RWPE2 (cell line): ENCODE measurements around the gene SEPTIN5.

ENCODE experiments used
- ATAC-seq: fragments of 200-7000 bp; cut with Tn5 transposase; 3 replicates; pipeline ENCODE4 v1.9.1; 2021; ENCODE audit warnings: low read depth
- DNase-seq: peaks from one replicate; pipeline ENCODE4 v3.0.0-alpha.2; 2020; ENCODE audit warnings: low spot score
- H3K27ac ChIP-seq: fragments of 450-650 bp; 2 replicates; pipeline ENCODE4 v1.5.1; 2017; ENCODE audit warnings: mild to moderate bottlenecking; ENCODE audit not compliant: poor library complexity, severe bottlenecking
- H3K27me3 ChIP-seq: fragments of 250-450 bp; sonication (Bioruptor Pico); 2 replicates; pipeline ENCODE4 v1.5.1; 2021; ENCODE audit warnings: mild to moderate bottlenecking, moderate library complexity; ENCODE audit not compliant: insufficient read depth, poor library complexity, severe bottlenecking
- H3K36me3 ChIP-seq: fragments of 250-450 bp; sonication (Bioruptor Pico); 2 replicates; pipeline ENCODE4 v1.5.1; 2020; ENCODE audit warnings: low read depth, mild to moderate bottlenecking, moderate library complexity
- H3K4me1 ChIP-seq: fragments of 250-450 bp; sonication (Bioruptor Pico); 2 replicates; pipeline ENCODE4 v1.5.1; 2021; ENCODE audit warnings: mild to moderate bottlenecking, moderate library complexity; ENCODE audit not compliant: insufficient read depth, poor library complexity, severe bottlenecking
- H3K4me3 ChIP-seq: fragments of 250-450 bp; sonication (Bioruptor Pico); 2 replicates; pipeline ENCODE4 v1.5.1; 2021; ENCODE audit warnings: mild to moderate bottlenecking, moderate library complexity; ENCODE audit not compliant: severe bottlenecking
- H3K9me3 ChIP-seq: fragments of 250-450 bp; sonication (Bioruptor Pico); 2 replicates; pipeline ENCODE4 v1.5.1; 2021; ENCODE audit warnings: mild to moderate bottlenecking, moderate library complexity; ENCODE audit not compliant: severe bottlenecking
- TF ChIP-seq, protein P1 (sequence below): fragments of 450-650 bp; IDR thresholded peaks from one replicate; pipeline ENCODE4 v1.5.1; 2017; ENCODE audit warnings: mild to moderate bottlenecking, moderate library complexity; ENCODE audit not compliant: poor library complexity, severe bottlenecking

Gene SEPTIN5

GRCh38 chr22:19734163-19734562, 19.9 kb downstream of the SEPTIN5 start:
- TF ChIP-seq, protein P1, sequence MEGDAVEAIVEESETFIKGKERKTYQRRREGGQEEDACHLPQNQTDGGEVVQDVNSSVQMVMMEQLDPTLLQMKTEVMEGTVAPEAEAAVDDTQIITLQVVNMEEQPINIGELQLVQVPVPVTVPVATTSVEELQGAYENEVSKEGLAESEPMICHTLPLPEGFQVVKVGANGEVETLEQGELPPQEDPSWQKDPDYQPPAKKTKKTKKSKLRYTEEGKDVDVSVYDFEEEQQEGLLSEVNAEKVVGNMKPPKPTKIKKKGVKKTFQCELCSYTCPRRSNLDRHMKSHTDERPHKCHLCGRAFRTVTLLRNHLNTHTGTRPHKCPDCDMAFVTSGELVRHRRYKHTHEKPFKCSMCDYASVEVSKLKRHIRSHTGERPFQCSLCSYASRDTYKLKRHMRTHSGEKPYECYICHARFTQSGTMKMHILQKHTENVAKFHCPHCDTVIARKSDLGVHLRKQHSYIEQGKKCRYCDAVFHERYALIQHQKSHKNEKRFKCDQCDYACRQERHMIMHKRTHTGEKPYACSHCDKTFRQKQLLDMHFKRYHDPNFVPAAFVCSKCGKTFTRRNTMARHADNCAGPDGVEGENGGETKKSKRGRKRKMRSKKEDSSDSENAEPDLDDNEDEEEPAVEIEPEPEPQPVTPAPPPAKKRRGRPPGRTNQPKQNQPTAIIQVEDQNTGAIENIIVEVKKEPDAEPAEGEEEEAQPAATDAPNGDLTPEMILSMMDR = no peak
- Histone ChIP-seq H3K36me3 (no peaks in the 10 kb centered on the region), H3K9me3 (no peaks in the 10 kb centered on the region), H3K4me3 (no peak overlapping the region), H3K4me1 (no peaks in the 10 kb centered on the region), H3K27me3 (no peaks in the 10 kb centered on the region), H3K27ac (no peak overlapping the region)
- ATAC-seq (no peak), DNase-seq (no peak)

GRCh38 chr22:19734837-19735382, 20.6 kb downstream of the SEPTIN5 start:
- H3K9me3 ChIP-seq = no peaks in the 10 kb centered on the region
- H3K27me3 ChIP-seq = no peaks in the 10 kb centered on the region
- H3K4me1 ChIP-seq = no peaks in the 10 kb centered on the region
- DNase-seq = no peak
- no peak overlapping the region for H3K27ac ChIP-seq
- TF ChIP-seq, protein P1 = no peak
- no peak for ATAC-seq
- H3K36me3 ChIP-seq = no peaks in the 10 kb centered on the region
- H3K4me3 ChIP-seq = no peak overlapping the region

DNA sequence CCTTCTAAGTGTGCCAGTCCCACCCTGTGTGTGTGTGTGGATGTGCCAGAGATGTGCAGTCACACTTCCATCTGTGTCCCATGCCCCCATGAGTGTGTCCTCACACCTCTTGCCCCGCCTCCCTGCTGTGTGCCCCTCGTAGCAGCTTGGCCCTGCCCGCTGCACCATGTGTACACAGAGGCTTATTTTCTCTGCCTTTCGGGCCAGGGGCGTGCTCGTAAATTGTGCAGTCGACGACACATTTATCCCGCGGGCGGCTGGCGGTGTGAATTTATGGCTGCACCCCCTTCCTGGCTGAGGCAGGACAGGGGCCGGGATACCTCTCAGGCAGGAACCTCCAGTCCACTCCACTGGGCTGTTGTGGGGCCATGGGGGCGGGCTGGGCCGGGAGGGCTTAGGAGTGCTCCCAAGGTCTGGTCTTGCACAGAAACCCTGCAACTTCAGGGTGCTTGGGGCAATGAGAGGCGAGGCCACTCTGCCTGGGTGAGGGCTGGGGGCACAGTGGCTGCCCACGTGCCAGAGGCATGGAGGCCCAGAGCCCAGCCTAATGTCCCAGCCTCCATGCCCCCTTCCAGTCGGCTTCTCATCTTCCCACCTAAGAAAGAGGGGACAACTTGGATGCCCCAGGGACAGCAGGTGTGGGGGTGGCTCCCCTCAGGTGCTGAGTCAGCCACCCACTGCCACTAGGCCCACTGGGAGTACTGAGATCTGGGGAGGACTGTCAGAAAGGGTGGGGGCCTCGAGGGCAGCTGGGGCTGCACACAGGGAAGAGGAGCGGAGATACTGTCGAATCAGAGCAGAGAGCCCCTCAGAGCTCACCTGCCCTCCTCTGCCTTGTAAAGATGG, 21.6 kb downstream of the SEPTIN5 start:
- Histone ChIP-seq H3K27me3 (no peaks in the 10 kb centered on the region), H3K9me3 (no peaks in the 10 kb centered on the region), H3K4me1 (no peaks in the 10 kb centered on the region), H3K36me3 (no peaks in the 10 kb centered on the region), H3K4me3 (no peak overlapping the region), H3K27ac (no peak overlapping the region)
- TF ChIP-seq, protein P1 = no peak
- ATAC-seq (no peak), DNase-seq (no peak)

GRCh38 chr22:19737846-19738663, 23.8 kb downstream of the SEPTIN5 start:
- H3K27ac ChIP-seq = no peak overlapping the region
- no peak for DNase-seq
- TF ChIP-seq, protein P1 = no peak
- H3K4me3 ChIP-seq = no peak overlapping the region
- H3K36me3 ChIP-seq = no peaks in the 10 kb centered on the region
- H3K9me3 ChIP-seq = no peaks in the 10 kb centered on the region
- H3K4me1 ChIP-seq = no peaks in the 10 kb centered on the region
- no peak for ATAC-seq
- no peaks in the 10 kb centered on the region for H3K27me3 ChIP-seq
